ELR (cell line): ENCODE results near the gene DDX39A.

Experiments
- DNase-seq: peaks from one replicate; pipeline ENCODE4 v3.0.0-alpha.2; 2015; ENCODE audit warnings: low read depth

Gene DDX39A

GRCh38 chr19:14434543-14435319 is 15.6 kb upstream of the DDX39A start:
- peak; percentile 75 for DNase-seq

GRCh38 chr19:14433554-14434501 is 14.7 kb upstream of the DDX39A start:
- DNase-seq: no peak

GRCh38 chr19:14432791-14433553 is 13.8 kb upstream of the DDX39A start, which contains the start of gene PKN1:
TSS of gene PKN1 (plus strand) at chr19:14433306. CDS start at chr19:14433522, 216 bp downstream.
- peak; percentile 63 for DNase-seq

GRCh38 chr19:14430712-14431111 is 11.6 kb upstream of the DDX39A start:
- no peak for DNase-seq

GRCh38 chr19:14428882-14429416 is 9.8 kb upstream of the DDX39A start:
- DNase-seq: no peak

- DNase-seq: no peak
These were observed 8.3 kb upstream of the DDX39A start for GRCh38 chr19:14427461-14427860.

- no peak for DNase-seq
These were observed 6.6 kb upstream of the DDX39A start for GRCh38 chr19:14425696-14426138.

- DNase-seq: no peak
These were observed 360 bp downstream of the DDX39A start for GRCh38 chr19:14418856-14419105.

GRCh38 chr19:14416817-14417231 is 2.3 kb downstream of the DDX39A start:
- no peak for DNase-seq

GRCh38 chr19:14414926-14415690 is 4.0 kb downstream of the DDX39A start:
- no peak for DNase-seq

- no peak for DNase-seq
These were observed 5.4 kb downstream of the DDX39A start for GRCh38 chr19:14413693-14414181.

- DNase-seq: no peak
These were observed 6.0 kb downstream of the DDX39A start for GRCh38 chr19:14412996-14413692.

GRCh38 chr19:14412324-14412995 is 6.7 kb downstream of the DDX39A start:
- DNase-seq: no peak

GRCh38 chr19:14411938-14412245 is 7.2 kb downstream of the DDX39A start:
- DNase-seq: no peak

- DNase-seq: no peak
These were observed 7.8 kb downstream of the DDX39A start for GRCh38 chr19:14411161-14411937.

- DNase-seq: no peak
These were observed 8.8 kb downstream of the DDX39A start for GRCh38 chr19:14410091-14411051.

- DNase-seq: no peak
These were observed 9.8 kb downstream of the DDX39A start for GRCh38 chr19:14409146-14410023.
